ENCODE results near the gene IGFL4.
"Not testable (repeated sequence)": the region's sequence is repeated elsewhere in the genome, so short reads cannot be mapped to it uniquely, and the experiment has no call there.

IGFL4 gene

DNA sequence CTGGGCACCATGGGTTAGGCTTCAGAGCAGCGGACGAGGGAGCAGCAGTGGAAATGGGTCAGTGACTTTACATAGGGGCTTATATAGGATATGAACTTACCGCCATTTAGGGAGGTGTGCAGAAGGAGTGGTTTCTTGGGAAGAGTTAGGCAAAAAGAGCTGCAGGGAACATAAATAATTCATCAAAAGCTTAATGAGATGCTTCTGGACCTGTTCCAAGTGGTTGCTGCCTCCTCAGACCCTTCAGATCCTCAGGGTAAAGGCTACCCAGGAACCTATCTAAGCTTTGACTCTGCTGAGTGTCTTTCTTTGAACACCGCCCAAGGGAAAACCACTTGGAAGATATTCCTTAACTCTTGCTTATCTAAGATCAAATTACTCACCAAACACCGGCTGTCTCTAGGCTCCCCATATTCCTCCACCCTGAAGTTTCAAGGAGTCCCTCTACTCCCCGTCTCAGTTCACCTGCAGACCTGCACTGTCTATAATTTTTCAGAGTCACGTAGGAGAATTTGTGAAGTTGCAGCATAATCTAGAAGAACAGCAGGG, at the start of gene IGFL4:
TSS of gene IGFL4 (minus strand) at position 51 of the 549 bp plus-strand sequence. CDS start at position 11, 40 bp downstream.
- DNase-seq = no peak

DNA sequence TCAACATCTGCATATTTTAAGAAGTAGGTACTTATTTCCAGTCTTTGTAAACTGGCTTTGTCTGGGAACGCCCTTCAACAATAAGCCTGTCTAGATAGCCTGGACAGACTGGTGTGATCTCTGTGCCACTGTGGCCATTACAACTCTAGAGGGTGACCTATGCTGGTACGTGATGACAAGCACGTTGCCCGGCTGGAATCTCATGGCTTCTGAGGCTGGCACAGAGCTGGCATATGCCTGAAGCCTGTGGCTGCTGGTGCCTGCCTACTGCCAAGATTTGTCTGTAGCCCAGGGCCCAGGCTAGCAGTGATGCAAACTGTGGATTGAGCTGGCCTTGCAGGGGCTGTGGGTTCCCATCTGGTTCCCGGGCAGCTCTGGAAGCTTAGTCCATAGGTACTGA, 49.6 kb upstream of the IGFL4 start:
- DNase-seq = no peak

DNA sequence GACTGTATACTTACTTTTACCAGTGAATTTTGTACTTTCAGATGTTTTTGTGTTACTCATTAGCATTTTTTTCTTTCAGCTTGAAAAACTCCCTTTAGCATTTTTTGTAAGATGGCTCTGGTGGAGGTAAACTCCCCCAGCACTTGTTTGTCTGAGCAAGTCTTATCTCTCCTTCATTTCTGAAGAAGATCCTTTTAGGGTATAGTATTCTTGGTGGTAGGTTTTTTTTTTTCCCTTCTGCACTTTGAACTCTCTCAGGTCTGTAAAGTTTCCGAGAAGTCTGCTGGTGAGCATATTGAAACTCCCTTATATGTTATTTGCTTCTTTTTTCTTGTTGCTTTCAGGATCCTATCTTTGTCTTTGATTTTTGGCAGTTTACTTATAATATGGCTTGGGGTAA, 48.6 kb upstream of the IGFL4 start:
- no peak for DNase-seq

DNA sequence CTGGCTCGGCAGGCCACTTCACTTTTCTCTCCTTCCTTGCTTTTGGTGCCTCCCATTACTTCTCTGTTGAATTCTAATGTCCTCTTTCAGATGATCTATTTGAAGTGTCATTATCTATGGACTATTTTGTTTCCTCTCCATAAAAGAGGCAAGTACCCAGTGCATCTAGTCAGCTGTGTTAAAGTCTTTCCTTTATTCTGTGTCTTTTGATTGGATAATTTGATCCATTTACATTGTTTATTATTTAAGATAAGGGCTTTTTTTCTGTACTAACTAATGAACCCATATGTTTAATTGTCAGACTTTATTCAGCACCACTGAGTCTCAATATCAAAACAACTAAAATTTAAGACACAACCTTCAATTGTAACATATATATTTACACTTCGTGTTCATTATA, 47.3 kb upstream of the IGFL4 start:
- no peak for DNase-seq

DNA sequence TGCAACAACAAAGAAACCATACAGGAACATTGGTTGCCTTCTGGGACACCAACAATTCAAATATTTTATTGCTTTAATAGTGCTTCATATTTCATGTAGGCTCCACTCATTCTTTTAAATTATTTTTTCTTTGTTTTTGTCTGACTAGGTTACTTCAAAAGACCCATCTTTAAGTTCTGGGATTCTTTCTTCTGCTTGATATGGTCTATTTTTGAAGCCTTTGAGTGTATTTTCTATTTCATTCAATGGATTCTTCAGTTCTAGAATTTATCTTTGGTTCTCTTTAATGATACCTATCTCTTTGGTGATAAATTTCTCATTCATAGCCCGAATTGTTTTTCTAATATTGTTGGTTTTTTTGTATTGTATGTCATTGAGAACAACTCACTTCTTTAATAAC, 45.1 kb upstream of the IGFL4 start:
- DNase-seq = no peak

DNA sequence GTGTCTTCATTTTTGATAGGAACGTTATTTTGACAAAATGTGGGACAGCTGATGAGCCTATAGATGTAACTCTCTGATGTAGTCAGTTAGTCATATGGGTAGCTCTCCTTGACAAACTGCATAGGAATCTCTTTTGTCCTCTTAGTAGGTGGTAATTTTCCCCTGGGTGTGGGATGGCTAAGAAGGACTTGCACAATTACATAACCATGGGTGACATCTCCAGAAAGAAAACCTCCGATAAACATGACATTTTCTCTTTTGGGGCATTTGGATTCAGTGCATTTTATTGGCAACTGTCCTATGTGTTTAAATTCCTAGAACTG, 41.9 kb upstream of the IGFL4 start:
- no peak for DNase-seq

DNA sequence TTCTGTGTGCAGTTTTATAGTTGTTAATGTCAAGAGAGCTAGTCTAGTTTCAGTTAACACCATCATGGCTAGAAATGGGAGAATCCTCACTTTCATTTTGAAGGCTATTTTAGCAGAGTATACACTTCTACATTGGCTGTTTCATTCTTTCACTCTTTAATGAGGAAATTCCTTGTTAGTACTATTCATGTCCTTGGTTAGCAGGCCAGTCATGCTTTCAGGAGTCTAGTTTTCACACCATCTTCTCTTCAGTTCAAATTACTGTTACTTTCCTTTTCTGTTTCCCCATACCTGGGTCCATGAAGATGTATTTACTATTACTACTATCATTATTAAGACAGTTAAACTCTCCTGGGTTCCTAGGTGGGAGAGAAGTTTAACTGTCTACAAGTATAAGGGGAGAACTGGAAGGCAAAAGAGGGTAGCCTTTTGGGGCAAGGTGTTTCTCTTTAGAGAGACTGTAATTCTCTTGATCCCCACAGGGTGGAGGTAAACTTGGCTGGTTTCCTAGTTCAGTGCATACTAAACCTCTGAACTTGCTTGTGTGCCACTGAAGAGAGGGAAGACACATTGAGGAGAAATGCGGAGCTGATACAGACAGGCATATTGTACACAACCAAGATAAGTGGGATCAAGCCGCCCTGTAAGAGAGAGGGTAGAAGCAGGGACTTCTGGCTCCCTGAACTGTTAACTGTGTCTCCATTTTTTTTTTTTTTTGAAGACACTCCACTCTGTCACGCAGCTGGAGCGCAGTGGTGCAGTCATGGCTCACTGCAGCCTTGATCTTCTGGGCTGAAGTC, 41.3 kb upstream of the IGFL4 start:
- peak in 1 of 2 experiments; percentile 41 for DNase-seq

DNA sequence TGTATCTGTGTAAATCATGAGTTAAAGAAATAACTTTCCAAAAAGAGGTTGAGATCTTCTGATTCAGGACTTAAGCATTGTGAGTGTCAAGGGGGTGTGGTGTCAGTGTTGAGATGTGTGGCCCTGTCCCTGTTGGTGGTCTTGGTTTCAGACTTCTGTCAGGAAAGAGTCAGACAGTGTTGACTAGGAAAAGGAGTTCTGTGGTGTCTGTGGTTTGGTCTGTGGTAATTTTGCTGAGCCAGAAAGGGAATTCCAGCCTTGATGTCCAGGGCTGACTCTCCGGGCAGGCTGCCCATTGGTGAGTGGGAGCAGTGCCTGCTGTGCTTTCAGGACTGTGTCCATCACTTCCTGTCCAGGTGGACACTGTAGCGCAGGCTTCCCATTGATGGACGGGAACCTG, 39.8 kb upstream of the IGFL4 start:
- DNase-seq = peak in 1 of 2 experiments; percentile 41

DNA sequence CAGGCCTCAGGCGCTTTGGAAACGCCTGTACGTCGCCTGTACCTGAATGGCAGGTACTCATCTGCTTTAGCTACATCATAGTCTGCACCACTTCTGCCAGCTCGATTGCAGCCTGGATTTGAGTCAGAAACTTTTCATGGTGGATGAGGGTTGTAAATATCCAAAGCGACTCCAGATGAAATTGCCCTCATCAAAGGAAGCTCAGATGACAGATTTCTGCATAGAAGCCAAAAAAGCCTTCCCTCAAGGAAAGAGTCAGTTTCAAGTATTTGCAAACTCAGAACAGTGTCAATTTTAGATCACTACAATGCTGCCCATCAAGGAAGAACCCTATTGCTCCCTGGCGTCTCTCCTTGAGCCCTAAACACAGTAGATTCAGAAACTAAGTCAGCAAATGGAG, 38.8 kb upstream of the IGFL4 start:
- no peak for DNase-seq

DNA sequence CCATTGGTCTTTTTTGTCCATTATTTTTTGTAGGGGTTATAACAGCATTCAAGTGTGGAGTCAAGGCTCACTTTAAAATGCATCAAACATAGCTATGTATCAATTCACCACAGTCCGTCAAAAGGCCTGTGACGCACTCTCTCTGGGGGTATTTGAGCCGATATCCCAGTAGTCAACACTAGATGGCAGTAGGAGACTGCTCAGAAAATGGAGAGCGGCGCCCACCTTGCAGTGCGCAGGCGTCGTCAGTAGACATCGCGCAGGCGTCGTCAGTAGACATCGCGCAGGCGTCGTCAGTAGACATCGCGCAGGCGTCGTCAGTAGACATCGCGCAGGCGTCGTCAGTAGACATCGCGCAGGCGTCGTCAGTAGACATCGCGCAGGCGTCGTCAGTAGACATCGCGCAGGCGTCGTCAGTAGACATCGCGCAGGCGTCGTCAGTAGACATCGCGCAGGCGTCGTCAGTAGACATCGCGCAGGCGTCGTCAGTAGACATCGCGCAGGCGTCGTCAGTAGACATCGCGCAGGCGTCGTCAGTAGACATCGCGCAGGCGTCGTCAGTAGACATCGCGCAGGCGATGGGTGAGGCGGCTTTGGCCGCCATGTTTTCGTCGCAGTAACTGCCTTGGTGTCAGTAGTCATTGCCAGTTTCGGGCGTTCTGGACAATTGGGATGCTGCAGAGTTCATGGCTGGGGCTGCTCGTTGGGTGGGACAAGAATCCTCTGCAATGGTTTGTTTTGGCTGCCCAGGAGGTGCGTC, 38.0 kb upstream of the IGFL4 start:
- DNase-seq = not testable (repeated sequence)

DNA sequence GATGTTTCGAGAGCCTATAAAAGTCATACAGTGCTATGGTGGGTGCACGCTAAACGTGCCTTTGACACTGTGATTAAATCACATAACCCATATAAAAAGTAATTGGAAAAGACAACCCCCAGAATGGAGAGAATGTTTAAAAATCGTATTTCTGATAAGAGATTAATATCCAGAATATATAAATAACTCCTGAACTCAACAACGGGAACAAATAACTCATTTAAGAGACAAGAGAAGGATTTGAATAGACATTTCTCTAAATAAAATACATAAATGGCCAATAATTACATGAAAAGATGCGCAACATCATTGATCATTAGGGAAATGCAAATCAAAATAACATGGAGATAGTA, 37.0 kb upstream of the IGFL4 start:
- no peak for DNase-seq

DNA sequence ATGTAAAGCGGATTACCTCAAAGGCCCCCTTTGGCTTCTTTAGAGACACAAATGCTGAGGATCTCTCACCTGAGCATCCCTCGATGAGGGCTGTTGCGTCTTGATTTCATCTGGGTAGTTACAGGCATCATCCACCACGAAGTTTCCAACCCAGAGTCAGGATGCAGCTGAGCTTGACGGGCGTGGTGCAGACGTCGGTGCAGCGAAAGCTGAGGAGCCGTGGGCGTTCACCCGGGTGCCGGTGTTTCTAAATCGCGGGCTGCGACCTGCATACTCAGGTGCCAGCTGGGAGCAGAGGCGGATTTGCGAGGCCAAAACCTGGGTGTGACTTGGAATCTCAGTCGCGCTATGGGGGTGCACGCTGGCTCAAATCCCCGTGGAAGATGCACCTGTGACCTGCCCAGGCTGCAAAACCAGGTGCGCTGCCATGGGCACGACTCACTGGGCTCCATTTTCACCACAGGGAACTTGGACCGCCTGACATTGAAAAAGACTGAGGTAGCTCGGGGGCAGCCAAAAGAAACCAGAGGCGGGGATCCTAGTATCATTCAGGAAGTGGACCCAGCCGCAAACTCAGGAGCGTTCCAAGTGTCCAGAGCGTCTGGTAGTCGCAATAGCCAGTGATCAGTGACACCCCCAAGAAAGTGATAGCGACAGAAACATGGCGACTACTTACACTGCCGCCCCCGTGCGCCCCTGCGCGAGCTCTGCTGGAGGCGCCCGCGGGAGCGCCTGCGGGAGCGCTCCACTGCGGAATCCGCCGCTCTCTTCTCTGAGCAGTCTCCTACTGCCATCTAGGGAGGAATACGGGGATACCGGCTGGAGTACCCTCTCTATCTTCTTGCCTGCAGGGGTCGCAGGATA, 36.4 kb upstream of the IGFL4 start:
- DNase-seq = peak; percentile 63 to 87

DNA sequence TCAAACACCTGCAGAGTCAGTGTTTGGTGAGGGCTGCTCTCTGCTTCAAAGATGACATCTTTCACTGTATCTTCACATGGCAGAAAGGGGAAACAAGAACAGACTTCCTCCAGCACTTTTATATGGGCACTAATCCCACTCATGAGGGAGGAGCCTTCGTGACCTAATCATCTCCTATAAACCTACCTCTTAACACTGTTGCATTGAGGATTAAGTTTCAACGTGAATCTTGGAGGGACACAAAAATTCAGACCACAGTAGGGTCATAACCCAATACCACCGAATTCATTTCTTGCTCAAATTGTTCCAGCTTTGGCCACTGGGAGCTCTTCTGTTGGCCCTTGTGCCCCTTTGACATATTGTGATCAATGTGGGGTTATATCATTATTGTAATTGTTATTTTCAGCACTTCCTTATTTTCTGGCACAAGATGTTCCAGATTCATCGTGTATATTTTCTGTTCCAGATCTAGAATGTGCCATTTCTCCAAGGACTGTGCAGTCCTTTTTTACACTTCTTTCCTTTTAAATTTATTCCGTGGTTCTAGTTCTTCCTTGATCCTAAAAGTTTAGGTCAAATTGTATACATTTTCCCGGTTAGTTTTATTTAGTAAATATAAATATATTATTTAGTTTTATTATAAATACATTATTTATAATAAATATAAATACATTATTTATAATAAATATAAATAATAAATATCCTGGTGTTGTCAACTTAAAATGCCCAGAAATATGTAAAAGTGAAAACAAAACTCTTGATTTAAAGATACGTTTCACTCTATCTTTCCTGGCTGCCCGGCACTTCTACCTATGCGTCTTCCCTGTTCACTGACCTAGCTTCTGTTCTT, 35.5 kb upstream of the IGFL4 start:
- no peak for DNase-seq

DNA sequence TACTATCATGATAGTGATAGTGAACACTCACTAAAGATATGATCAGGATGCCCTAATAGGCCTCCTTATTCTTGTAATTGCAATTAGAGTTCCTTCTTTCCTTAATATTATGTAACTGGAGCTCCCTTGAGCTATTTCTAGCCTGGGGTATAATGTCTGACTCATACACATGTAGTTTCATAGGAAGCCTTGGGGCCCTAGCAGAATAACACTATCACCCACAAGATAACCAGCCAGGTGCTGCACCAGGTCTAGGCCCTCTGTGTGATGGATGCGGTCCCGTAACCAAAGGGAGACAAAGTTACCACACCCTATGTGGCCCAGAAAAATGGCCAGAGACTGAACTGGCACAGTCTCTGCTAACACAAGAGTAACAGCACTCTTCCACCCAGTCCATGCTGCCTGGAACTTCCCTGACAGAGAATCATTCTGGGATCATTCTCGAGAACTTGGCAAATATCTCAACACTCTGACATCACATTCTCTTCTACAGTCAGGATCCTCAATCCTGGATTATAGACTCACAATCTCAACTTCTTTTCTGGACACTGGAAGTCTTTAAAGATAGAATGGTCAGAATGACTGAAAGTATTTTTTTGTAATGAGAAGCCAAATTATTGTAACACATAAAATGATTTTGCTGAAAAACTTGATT, 32.6 kb upstream of the IGFL4 start:
- DNase-seq = peak in 1 of 2 experiments; percentile 15

DNA sequence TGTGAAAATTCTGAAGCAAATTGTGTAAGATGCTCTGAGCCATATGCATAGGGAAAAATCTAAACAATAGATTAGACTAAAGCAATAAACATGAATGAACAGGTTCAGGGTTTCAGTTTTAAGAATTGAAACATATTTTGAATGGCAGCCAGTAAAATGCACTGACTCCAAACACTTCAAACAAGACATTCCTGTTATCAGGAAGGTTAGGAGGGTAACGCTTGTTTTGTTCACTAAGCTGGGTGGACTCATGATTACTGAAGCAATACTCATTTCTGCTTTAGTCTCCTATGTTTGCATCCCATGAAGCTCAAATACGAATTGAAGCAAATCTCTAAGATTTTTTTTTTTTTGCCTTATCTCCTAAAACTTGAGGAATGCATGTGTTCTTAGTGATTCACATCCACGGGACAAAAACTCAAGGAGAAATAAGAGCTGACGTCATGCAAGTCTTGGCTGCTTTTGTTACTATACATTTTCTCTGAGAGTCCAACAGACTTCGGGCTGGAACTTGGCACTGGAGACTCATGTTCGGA, 29.1 kb upstream of the IGFL4 start:
- peak in 1 of 2 experiments; percentile 65 for DNase-seq

DNA sequence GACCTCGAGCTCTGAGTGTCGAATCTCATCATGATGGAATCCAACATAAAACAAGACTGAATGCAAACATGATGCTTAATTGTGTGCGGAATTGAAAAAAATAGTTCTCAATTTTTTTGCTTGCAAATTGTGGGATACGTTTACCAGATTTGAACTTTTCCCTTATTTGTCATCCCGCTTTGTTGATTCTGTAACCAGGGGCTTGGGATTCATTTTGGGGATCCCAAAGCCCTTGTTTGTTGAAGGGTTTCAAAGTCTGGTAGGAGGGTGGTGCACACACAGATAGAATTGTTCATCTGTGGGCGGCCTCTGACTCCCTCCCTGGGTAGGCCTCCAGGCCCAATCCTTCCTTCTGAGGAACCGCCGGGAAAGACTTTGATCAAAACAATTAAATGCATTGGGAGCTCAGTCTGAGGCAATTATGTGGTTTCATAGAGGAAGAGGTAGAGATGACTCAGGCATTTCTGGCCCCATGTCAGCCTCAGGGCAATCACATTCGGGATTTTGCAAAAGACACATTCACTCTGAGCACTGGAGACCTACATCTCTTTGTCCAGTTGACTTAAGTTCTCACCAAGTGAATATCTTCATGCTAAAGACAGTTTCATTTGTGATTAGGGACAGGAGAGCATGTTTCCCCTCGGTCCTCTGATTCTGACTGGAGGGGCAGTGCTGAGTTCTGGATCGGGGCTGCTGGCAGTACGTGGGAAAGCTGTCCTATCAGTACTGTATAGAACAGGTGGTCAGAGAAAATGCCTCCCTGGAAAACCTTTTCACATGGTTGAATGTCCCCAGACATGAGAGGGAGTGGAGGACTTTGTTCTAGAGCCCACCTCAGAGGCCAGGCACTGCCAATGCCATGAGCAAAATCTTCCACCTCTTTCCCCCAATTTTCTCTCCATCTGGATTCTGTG, 27.8 kb upstream of the IGFL4 start:
- peak; percentile 39 to 88 for DNase-seq

DNA sequence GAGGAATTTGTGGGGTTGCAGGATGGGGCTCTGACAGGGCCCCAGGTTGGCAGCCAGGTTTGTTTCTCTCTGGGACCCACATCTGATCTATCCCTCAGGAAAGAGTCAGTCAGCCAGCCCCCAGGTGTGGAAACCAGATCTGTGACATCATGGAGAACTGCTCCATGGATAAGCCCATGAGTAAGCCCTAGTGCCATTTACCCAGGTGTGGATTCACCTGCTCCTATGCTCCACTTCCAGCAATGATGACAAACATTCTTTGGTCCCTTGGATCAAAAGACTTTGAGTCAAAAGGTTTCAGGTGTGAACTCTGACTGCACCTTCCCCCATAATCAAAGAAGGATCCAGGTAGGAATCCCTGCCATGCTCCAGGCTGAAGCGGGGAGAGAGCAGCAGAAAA, 26.9 kb upstream of the IGFL4 start:
- DNase-seq = no peak

DNA sequence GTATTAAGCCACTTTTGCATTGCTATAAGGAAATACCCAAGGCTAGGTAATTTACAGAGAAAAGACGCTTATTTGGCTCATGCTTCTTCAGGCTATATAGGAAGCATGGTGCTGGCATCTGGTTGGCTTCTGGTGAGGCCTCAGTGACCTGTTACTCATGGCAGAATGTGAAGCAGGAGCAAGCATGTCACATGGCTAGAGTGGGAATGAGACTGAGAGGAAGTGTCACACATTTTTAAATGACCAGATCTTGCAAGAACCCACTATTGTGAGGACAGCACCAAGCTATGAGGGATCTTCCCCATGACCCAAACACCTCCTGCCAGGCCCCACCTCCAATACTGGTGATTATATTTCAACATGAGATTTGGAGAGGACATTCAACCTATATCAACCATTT, 25.7 kb upstream of the IGFL4 start:
- no peak for DNase-seq

DNA sequence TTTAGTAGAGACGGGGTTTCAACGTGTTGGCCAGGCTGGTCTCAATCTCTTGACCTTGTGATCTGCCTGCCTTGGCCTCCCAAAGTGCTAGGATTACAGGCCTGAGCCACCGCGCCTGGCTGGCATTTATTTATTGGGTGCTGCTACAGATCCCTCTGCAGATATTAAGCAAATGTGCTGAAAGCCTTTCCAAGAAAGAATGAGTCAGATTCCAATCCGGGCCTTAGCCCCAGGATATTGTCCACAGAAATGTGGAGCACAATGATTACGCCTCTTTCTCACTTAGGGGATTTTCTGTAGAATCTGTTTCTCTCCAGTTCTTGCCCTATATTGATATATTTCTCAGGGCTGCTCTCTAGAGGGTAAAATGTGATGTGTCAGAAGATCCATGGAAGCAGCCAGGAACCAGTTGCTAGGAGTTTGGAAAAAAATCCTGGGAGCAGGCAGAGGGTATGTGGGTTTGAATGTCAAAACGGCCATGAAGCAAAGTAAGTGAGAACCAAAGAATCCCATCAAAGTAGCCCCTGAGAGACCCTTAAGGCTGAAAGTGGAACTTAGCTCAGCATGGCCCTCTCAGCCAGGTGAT, 24.8 kb upstream of the IGFL4 start:
- DNase-seq = peak in 1 of 2 experiments; percentile 35

DNA sequence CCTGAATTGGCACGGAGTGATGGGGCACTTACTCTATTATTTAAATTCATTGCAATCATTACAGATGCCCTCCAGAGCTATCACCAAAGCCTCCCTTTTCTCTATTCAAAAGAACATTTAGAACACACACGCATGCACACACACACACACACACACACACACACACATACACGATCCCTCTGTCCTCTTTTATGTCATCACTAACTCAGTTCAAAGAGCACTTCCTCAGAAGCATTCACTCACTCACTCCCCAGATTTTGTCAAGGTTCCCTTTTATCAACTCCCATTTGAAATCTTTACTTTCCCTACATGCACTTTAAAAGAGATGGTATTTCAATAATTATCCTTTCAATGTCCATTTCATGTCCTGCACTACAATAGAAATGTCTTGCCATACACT, 22.4 kb upstream of the IGFL4 start:
- DNase-seq = no peak

Measured in SW 1271 (cell line).